Stimulated activated naive CD8-positive, alpha-beta T cell treated with anti-CD3 and anti-CD28 coated beads, Interleukin-15, amount 100 ng/mL, for 72 hours (primary cell): ENCODE data around the gene HBA1.

ENCODE experiments used
- ATAC-seq: fragments of 150-1000 bp; cut with Tn5 transposase; 2 replicates; pipeline ENCODE4 v1.10.0; 2021; ENCODE audit warnings: mild to moderate bottlenecking, moderate library complexity
- DNase-seq, 2 donors: peaks; one replicate each; pipeline ENCODE4 v3.0.0; 2021 to 2022
- H3K27ac Mint-ChIP-seq, 2 donors: one replicate each; pipeline ENCODE4 v1.8.0; 2022; ENCODE audit warnings: mild to moderate bottlenecking in 2 of 2, mixed read lengths in 2 of 2, moderate library complexity in 2 of 2
- H3K27me3 Mint-ChIP-seq: one replicate; pipeline ENCODE4 v1.8.0; 2022; ENCODE audit warnings: mixed read lengths
- H3K4me1 Mint-ChIP-seq: one replicate; pipeline ENCODE4 v1.8.0; 2022; ENCODE audit warnings: mild to moderate bottlenecking, mixed read lengths
- H3K4me3 Mint-ChIP-seq, 2 donors: one replicate each; pipeline ENCODE4 v1.8.0; 2022; ENCODE audit warnings: mild to moderate bottlenecking in 2 of 2, mixed read lengths in 2 of 2, moderate library complexity in 1 of 2
- H3K9me3 Mint-ChIP-seq, 2 donors: one replicate each; pipeline ENCODE4 v1.8.0; 2022; ENCODE audit warnings: mixed read lengths in 2 of 2

HBA1 gene

GRCh38 chr16:179211-180092, 3.0 kb downstream of the HBA1 start:
- ATAC-seq (no peak), DNase-seq (no peak)
- no peaks in the 10 kb centered on the region for H3K9me3 Mint-ChIP-seq
- H3K27ac Mint-ChIP-seq, result no peak overlapping the region
- H3K4me3 Mint-ChIP-seq, result peak overlapping the region; percentile 39 to 69
- peaks cover 24% of the 10 kb centered on the region for H3K4me1 Mint-ChIP-seq
- peaks cover 34% of the 10 kb centered on the region for H3K27me3 Mint-ChIP-seq

- peak within 1 kb of the TSS; percentile 67 to 69 for H3K4me3 Mint-ChIP-seq
Measured at GRCh38 chr16:180101-180675, 3.7 kb downstream of the HBA1 start, which contains the start of gene HBQ1. Gene HBQ1 (plus strand): TSS chr16:180459. CDS start chr16:180487, 28 bp downstream.

GRCh38 chr16:180681-181564, 4.4 kb downstream of the HBA1 start:
- H3K4me3 Mint-ChIP-seq, result peak overlapping the region; percentile 66 to 67
- H3K4me1 Mint-ChIP-seq, result peaks cover 15% of the 10 kb centered on the region
- H3K27ac Mint-ChIP-seq, result no peak overlapping the region
- peaks cover 20% of the 10 kb centered on the region for H3K27me3 Mint-ChIP-seq
- peak; percentile 88 for ATAC-seq
- DNase-seq, result peak; percentile 88 to 90
- no peaks in the 10 kb centered on the region for H3K9me3 Mint-ChIP-seq

More at GRCh38 chr16:180101-180675, 3.7 kb downstream of the HBA1 start, which contains the start of gene HBQ1:
- H3K9me3 Mint-ChIP-seq, result no peaks in the 10 kb centered on the region
- ATAC-seq (peak; percentile 38), DNase-seq (peak; percentile 49 to 68)
- H3K4me1 Mint-ChIP-seq, result peaks cover 16% of the 10 kb centered on the region
- H3K27me3 Mint-ChIP-seq, result peaks cover 27% of the 10 kb centered on the region
- no peak within 1 kb of the TSS for H3K27ac Mint-ChIP-seq

- peaks cover 20% of the 10 kb centered on the region for H3K27me3 Mint-ChIP-seq
- DNase-seq (no peak), ATAC-seq (no peak)
- peaks cover 15% of the 10 kb centered on the region for H3K4me1 Mint-ChIP-seq
- H3K27ac Mint-ChIP-seq, result no peak overlapping the region
- H3K9me3 Mint-ChIP-seq, result no peaks in the 10 kb centered on the region
- H3K4me3 Mint-ChIP-seq, result peak overlapping the region in 1 of 2 donors; percentile 66
Measured at GRCh38 chr16:181565-182021, 5.1 kb downstream of the HBA1 start.

GRCh38 chr16:183005-183404, 6.5 kb downstream of the HBA1 start:
- DNase-seq, result no peak
- Mint-ChIP-seq H3K4me1 (peaks cover 5% of the 10 kb centered on the region), H3K4me3 (no peak overlapping the region), H3K9me3 (no peaks in the 10 kb centered on the region), H3K27ac (no peak overlapping the region), H3K27me3 (peaks cover 8% of the 10 kb centered on the region)
- ATAC-seq, result no peak

- DNase-seq (no peak), ATAC-seq (no peak)
- no peak overlapping the region for H3K4me3 Mint-ChIP-seq
- H3K27ac Mint-ChIP-seq, result no peak overlapping the region
- peaks cover 10% of the 10 kb centered on the region for H3K4me1 Mint-ChIP-seq
- no peaks in the 10 kb centered on the region for H3K27me3 Mint-ChIP-seq
- no peaks in the 10 kb centered on the region for H3K9me3 Mint-ChIP-seq
Measured at GRCh38 chr16:185213-185612, 8.7 kb downstream of the HBA1 start.

- Mint-ChIP-seq H3K4me3 (no peak overlapping the region), H3K4me1 (peaks cover 10% of the 10 kb centered on the region), H3K27ac (peak overlapping the region in 1 of 2 donors; percentile 71), H3K27me3 (no peaks in the 10 kb centered on the region), H3K9me3 (no peaks in the 10 kb centered on the region)
- DNase-seq (no peak), ATAC-seq (no peak)
Measured at GRCh38 chr16:185691-186090, 9.2 kb downstream of the HBA1 start.

- no peak for ATAC-seq
- Mint-ChIP-seq H3K4me3 (no peak overlapping the region), H3K27ac (peak overlapping the region in 1 of 2 donors; percentile 71), H3K4me1 (peaks cover 15% of the 10 kb centered on the region), H3K27me3 (no peaks in the 10 kb centered on the region), H3K9me3 (no peaks in the 10 kb centered on the region)
- DNase-seq, result no peak
Measured at GRCh38 chr16:187330-187729, 10.8 kb downstream of the HBA1 start.

GRCh38 chr16:188674-189073, 12.2 kb downstream of the HBA1 start:
- Mint-ChIP-seq H3K4me3 (no peak overlapping the region), H3K4me1 (peaks cover 15% of the 10 kb centered on the region), H3K9me3 (no peaks in the 10 kb centered on the region), H3K27me3 (no peaks in the 10 kb centered on the region), H3K27ac (no peak overlapping the region)
- ATAC-seq (peak; percentile 76), DNase-seq (no peak)

- H3K4me1 Mint-ChIP-seq, result peaks cover 15% of the 10 kb centered on the region
- no peak for ATAC-seq
- H3K27me3 Mint-ChIP-seq, result no peaks in the 10 kb centered on the region
- no peak overlapping the region for H3K4me3 Mint-ChIP-seq
- DNase-seq, result no peak
- H3K9me3 Mint-ChIP-seq, result no peaks in the 10 kb centered on the region
- no peak overlapping the region for H3K27ac Mint-ChIP-seq
Measured at GRCh38 chr16:189604-190186, 13.2 kb downstream of the HBA1 start.

GRCh38 chr16:191831-192230, 15.4 kb downstream of the HBA1 start:
- Mint-ChIP-seq H3K27ac (peak overlapping the region in 1 of 2 donors; percentile 35), H3K27me3 (no peaks in the 10 kb centered on the region), H3K9me3 (no peaks in the 10 kb centered on the region), H3K4me3 (no peak overlapping the region), H3K4me1 (peaks cover 15% of the 10 kb centered on the region)
- DNase-seq (no peak), ATAC-seq (no peak)

GRCh38 chr16:192686-193085, 16.2 kb downstream of the HBA1 start:
- H3K4me1 Mint-ChIP-seq, result peaks cover 15% of the 10 kb centered on the region
- H3K9me3 Mint-ChIP-seq, result no peaks in the 10 kb centered on the region
- ATAC-seq (no peak), DNase-seq (no peak)
- H3K4me3 Mint-ChIP-seq, result no peak overlapping the region
- no peaks in the 10 kb centered on the region for H3K27me3 Mint-ChIP-seq
- H3K27ac Mint-ChIP-seq, result peak overlapping the region in 1 of 2 donors; percentile 56

GRCh38 chr16:193441-193840, 17.0 kb downstream of the HBA1 start:
- H3K4me1 Mint-ChIP-seq, result peaks cover 15% of the 10 kb centered on the region
- no peak overlapping the region for H3K27ac Mint-ChIP-seq
- H3K9me3 Mint-ChIP-seq, result no peaks in the 10 kb centered on the region
- ATAC-seq (no peak), DNase-seq (no peak)
- no peak overlapping the region for H3K4me3 Mint-ChIP-seq
- no peaks in the 10 kb centered on the region for H3K27me3 Mint-ChIP-seq

- Mint-ChIP-seq H3K9me3 (no peaks in the 10 kb centered on the region), H3K4me3 (no peak overlapping the region), H3K27ac (no peak overlapping the region), H3K27me3 (no peaks in the 10 kb centered on the region), H3K4me1 (peaks cover 5% of the 10 kb centered on the region)
- no peak for ATAC-seq
- no peak for DNase-seq
Measured at GRCh38 chr16:194516-194915, 18.0 kb downstream of the HBA1 start.

GRCh38 chr16:200388-200787, 23.9 kb downstream of the HBA1 start:
- H3K4me3 Mint-ChIP-seq, result no peak overlapping the region

More at GRCh38 chr16:200388-200787, 23.9 kb downstream of the HBA1 start:
- no peak for ATAC-seq
- H3K9me3 Mint-ChIP-seq, result no peaks in the 10 kb centered on the region
- no peak overlapping the region for H3K27ac Mint-ChIP-seq
- no peaks in the 10 kb centered on the region for H3K27me3 Mint-ChIP-seq
- DNase-seq, result no peak
- H3K4me1 Mint-ChIP-seq, result no peaks in the 10 kb centered on the region
